Activated naive CD4-positive, alpha-beta T cell treated with Interleukin-2 at 50 U/mL for 16 hours (primary cell): Measurements from ENCODE around the gene RAD51D.
"Not testable (repeated sequence)": the region's sequence is repeated elsewhere in the genome, so short reads cannot be mapped to it uniquely, and the experiment has no call there.

Experiments used
- DNase-seq: peaks from one replicate; pipeline ENCODE4 v3.0.0-alpha.2; 2020

The RAD51D gene

GRCh38 chr17:35064516-35065215, 55.0 kb downstream of the RAD51D start:
- DNase-seq, result no peak

- DNase-seq, result peak; percentile 89
Measured at GRCh38 chr17:35063514-35064223, 56.0 kb downstream of the RAD51D start, which contains the start of gene RFFL. Gene RFFL, minus strand, starts transcription at chr17:35063707. Its CDS starts 37,154 bp downstream, at chr17:35026553.

- DNase-seq, result no peak
Measured at GRCh38 chr17:35062308-35062707, 57.4 kb downstream of the RAD51D start.

GRCh38 chr17:35057332-35057915, 62.2 kb downstream of the RAD51D start:
- DNase-seq, result no peak

- no peak for DNase-seq
Measured at GRCh38 chr17:35056013-35056412, 63.6 kb downstream of the RAD51D start.

- no peak for DNase-seq
Measured at GRCh38 chr17:35053204-35053603, 66.5 kb downstream of the RAD51D start.

GRCh38 chr17:35052780-35053179, 66.9 kb downstream of the RAD51D start:
- DNase-seq, result no peak

- no peak for DNase-seq
Measured at GRCh38 chr17:35052241-35052610, 67.4 kb downstream of the RAD51D start.

GRCh38 chr17:35051579-35052240, 68.0 kb downstream of the RAD51D start:
- DNase-seq, result no peak

- no peak for DNase-seq
Measured at GRCh38 chr17:35051183-35051578, 68.5 kb downstream of the RAD51D start.

GRCh38 chr17:35050170-35050569, 69.5 kb downstream of the RAD51D start:
- no peak for DNase-seq

GRCh38 chr17:35048685-35049379, 70.8 kb downstream of the RAD51D start:
- DNase-seq, result no peak

GRCh38 chr17:35046740-35047283, 72.8 kb downstream of the RAD51D start:
- DNase-seq, result peak; percentile 68

- DNase-seq, result no peak
Measured at GRCh38 chr17:35046245-35046644, 73.4 kb downstream of the RAD51D start.

- not testable (repeated sequence) for DNase-seq
Measured at GRCh38 chr17:35045458-35045979, 74.1 kb downstream of the RAD51D start.

GRCh38 chr17:35044181-35044580, 75.5 kb downstream of the RAD51D start:
- no peak for DNase-seq
